Posterior vena cava (tissue), 2 donors: ENCODE results near the gene GCNT1. TPM values are rescaled to one million over a fixed set of nuclear protein-coding genes. Genes with fewer than 3 reads are reported as not detected.

Experiments used
- total RNA-seq, 2 donors: library from RNA; stranded (reverse); fragmentation: NEBNext Ultra II Directional; extraction: Animal tissue kit (Norgen Biotek cat#: 25700); gene quantifications; one replicate each; pipeline ENCODE4 v1.2.1, GENCODE V29; 2021
- donor health status: DM: yes; HTN: yes; CAD: no.
- donor health status: DM: yes; HTN: yes; CAD: no.

The GCNT1 gene
- total RNA-seq, 2 donors from 2014 or later, result 8.9 to 11.0 TPM

Other genes with a start within 250 kb of the GCNT1 start
- 10 to 100 TPM; 18.3 to 22.1 TPM for gene RFK, start 64.8 kb upstream of the GCNT1 start, total RNA-seq